GM12878 (cell line): Measurements from ENCODE around the gene UTP14A. TPM values are rescaled to one million over a fixed set of nuclear protein-coding genes. Genes with fewer than 3 reads are reported as not detected.

Source experiments
- ATAC-seq: fragments of 200-7000 bp; cut with Tn5 transposase; 3 replicates; pipeline ENCODE4 v1.9.1; 2020; ENCODE audit warnings: mild to moderate bottlenecking, moderate library complexity
- BruUV-seq: library from RNA; stranded (reverse); fragments of 400-500 nt; replicated peaks from 2 replicates; lab custom pipeline; 2021; lab: Mats Ljungman, UMichigan
- CTCF ChIA-PET: fragments of 300-600 bp; sonication (Branson Sonifier 250); formaldehyde crosslinking; extraction: SDS; loops from one replicate; lab custom pipeline; 2021; ENCODE audit warnings: inconsistent platforms; lab: Yijun Ruan, JAX
- POLR2A ChIA-PET: fragments of 350-600 bp; formaldehyde crosslinking; extraction: SDS; loops from one replicate; lab custom pipeline; 2021; ENCODE audit warnings: inconsistent platforms; lab: Charles Lee
- RAD21 ChIA-PET: fragments of 300-600 bp; sonication (Branson Sonifier 250); formaldehyde crosslinking; loops from one replicate; lab custom pipeline; 2023; ENCODE audit warnings: antibody characterized with exemption; ENCODE audit not compliant: unreplicated experiment; lab: Charles Lee
- SMC1A ChIA-PET: fragments of 300-600 bp; sonication (Branson Sonifier 250); formaldehyde crosslinking; loops from one replicate; lab custom pipeline; 2023; ENCODE audit not compliant: unreplicated experiment, uncharacterized antibody; lab: Charles Lee
- DNase-seq: peaks from one replicate; pipeline ENCODE4 v3.0.0-alpha.2; 2011; ENCODE audit warnings: low read depth, low spot score
- FAIRE-seq: peaks from 3 replicates; lab custom pipeline; 2011; peaks lifted over from hg19 to GRCh38; lab: Jason Lieb, UNC
- H2AFZ ChIP-seq: 2 replicates; pipeline ENCODE4 v1.6.0; 2011; ENCODE audit warnings: low read depth, low read length, control low read depth; ENCODE audit not compliant: control insufficient read depth
- H3K27ac ChIP-seq: 2 replicates; pipeline ENCODE4 v1.5.1; 2011; ENCODE audit warnings: control low read depth; ENCODE audit not compliant: control insufficient read depth, insufficient read depth
- H3K27me3 ChIP-seq, 2 experiments: replicated peaks in 1 of 2; 2 replicates each; pipeline versions ENCODE4 v1.6.0 to v1.6.1; 2011; ENCODE audit warnings: low read length in 1 of 2; ENCODE audit not compliant: control insufficient read depth in 2 of 2, insufficient read depth in 2 of 2
- H3K36me3 ChIP-seq, 2 experiments: 2 replicates each; pipeline ENCODE4 v1.5.1; 2011; ENCODE audit warnings: low read length in 1 of 2; ENCODE audit not compliant: control insufficient read depth in 2 of 2, insufficient read depth in 2 of 2
- H3K4me1 ChIP-seq: 2 replicates; pipeline ENCODE4 v1.6.1; 2011; ENCODE audit warnings: mild to moderate bottlenecking, low read length, moderate library complexity, mixed read lengths; ENCODE audit not compliant: control insufficient read depth, insufficient read depth
- H3K4me2 ChIP-seq: 2 replicates; pipeline ENCODE4 v1.6.0; 2011; ENCODE audit warnings: control low read depth; ENCODE audit not compliant: control insufficient read depth, insufficient read depth
- H3K4me3 ChIP-seq: fragments of 200-600 bp; sonication (generic); 2 replicates; pipeline ENCODE4 v1.5.1; 2016
- H3K79me2 ChIP-seq: 2 replicates; pipeline ENCODE4 v1.6.0; 2011; ENCODE audit warnings: low read length; ENCODE audit not compliant: control insufficient read depth, insufficient read depth
- H3K9ac ChIP-seq: 2 replicates; pipeline ENCODE4 v1.8.0; 2011; ENCODE audit warnings: low read length, control low read depth, mixed read lengths; ENCODE audit not compliant: control insufficient read depth, insufficient read depth
- H3K9me3 ChIP-seq: replicated peaks from 3 replicates; pipeline ENCODE4 v1.5.1; 2011; ENCODE audit warnings: mild to moderate bottlenecking, low read length; ENCODE audit not compliant: control insufficient read depth, insufficient read depth
- H4K20me1 ChIP-seq: 2 replicates; pipeline ENCODE4 v1.6.0; 2011; ENCODE audit not compliant: control insufficient read depth, insufficient read depth
- IKZF1 ChIP-seq: fragments of 450-650 bp; conservative IDR thresholded peaks from 2 replicates; pipeline ENCODE4 v1.6.1; 2017; ENCODE audit warnings: antibody characterized with exemption, mild to moderate bottlenecking
- LARP7 ChIP-seq: fragments of 450-650 bp; IDR thresholded peaks from 2 replicates; pipeline ENCODE4 v1.6.1; 2017; ENCODE audit warnings: mild to moderate bottlenecking
- MEF2B ChIP-seq: fragments of 450-650 bp; IDR thresholded peaks from 2 replicates; pipeline ENCODE4 v1.6.1; 2018; ENCODE audit warnings: mild to moderate bottlenecking, moderate library complexity; ENCODE audit not compliant: partially characterized antibody, poor library complexity, severe bottlenecking
- NFXL1 ChIP-seq: fragments of 450-650 bp; IDR thresholded peaks from 2 replicates; pipeline ENCODE4 v1.6.1; 2017; ENCODE audit warnings: antibody characterized with exemption, mild to moderate bottlenecking, borderline replicate concordance
- PAX8 ChIP-seq: fragments of 450-650 bp; IDR thresholded peaks from 2 replicates; pipeline ENCODE4 v1.6.1; 2017; ENCODE audit warnings: mild to moderate bottlenecking, moderate library complexity
- POLR2A ChIP-seq: IDR thresholded peaks from 2 replicates; pipeline ENCODE4 v1.6.1; 2011; ENCODE audit warnings: low read depth, mild to moderate bottlenecking, low read length
- TBL1XR1 ChIP-seq: IDR thresholded peaks from 2 replicates; pipeline ENCODE4 v1.6.1; 2012; ENCODE audit warnings: low read depth, low read length, improper control_type of control experiment
- TCF12 ChIP-seq: IDR thresholded peaks from 2 replicates; pipeline ENCODE4 v1.6.1; 2011; ENCODE audit warnings: low read depth, mild to moderate bottlenecking, low read length
- YY1 ChIP-seq: IDR thresholded peaks from 2 replicates; pipeline ENCODE4 v1.6.1; 2011; ENCODE audit warnings: low read depth, mild to moderate bottlenecking, low read length
- WGBS: methylation state at CpG from one replicate; pipeline ENCODE4 v1.1.6; 2016; ENCODE audit warnings: low lambda C conversion rate; ENCODE audit not compliant: insufficient replicate concordance, insufficient coverage; ENCODE audit errors: missing lambda C conversion rate; 5-methylcytosine and 5-hydroxymethylcytosine counted together
- in situ Hi-C: fragments of 300-500 bp; cut with MboI; formaldehyde crosslinking; loops from 9 replicates; pipeline ENCODE4 v1.14.3; 2018; ENCODE audit warnings: mixed read lengths
- intact Hi-C: fragments of 100-400 bp; cut with micrococcal nuclease; formaldehyde crosslinking; loops from one replicate; pipeline ENCODE4 v1.14.2; 2022; ENCODE audit not compliant: unreplicated experiment
- polyA plus RNA-seq, 11 experiments: library from polyadenylated mRNA; depleted of rRNA in 4 of 11; unstranded in 6 of 11; stranded (reverse) in 5 of 11; fragments of >200 nt; fragmentation: Nextera tagmentation in 4 of 11; fragmentation: Illumina TruSeq in 1 of 11; extraction: Ambion mirVana in 4 of 11; extraction: Trizol in 1 of 11; gene quantifications; 1 replicate in 1 of 11; 2 replicates in 10 of 11; pipeline versions ENCODE4 v1.2.1 to v1.2.3, GENCODE V29; 2011 to 2016; ENCODE audit warnings: inconsistent platforms in 2 of 11, missing spikeins in 2 of 11, low read depth in 1 of 11
- total RNA-seq, 4 experiments: library from RNA; depleted of rRNA in 3 of 4; stranded (reverse); fragments of >200 nt in 3 of 4; fragmentation: Illumina TruSeq in 1 of 4; extraction: Trizol in 1 of 4; gene quantifications; 2 replicates each; pipeline versions ENCODE4 v1.2.1 to v1.2.3, GENCODE V29; 2013 to 2021

UTP14A gene
- total and polyA plus RNA-seq, 10 of the 15 experiments (the other 5 are each of a cell fraction or from before 2014, with no cell fraction given) = 16.9 to 49.8 (median 31.4) TPM

DNA sequence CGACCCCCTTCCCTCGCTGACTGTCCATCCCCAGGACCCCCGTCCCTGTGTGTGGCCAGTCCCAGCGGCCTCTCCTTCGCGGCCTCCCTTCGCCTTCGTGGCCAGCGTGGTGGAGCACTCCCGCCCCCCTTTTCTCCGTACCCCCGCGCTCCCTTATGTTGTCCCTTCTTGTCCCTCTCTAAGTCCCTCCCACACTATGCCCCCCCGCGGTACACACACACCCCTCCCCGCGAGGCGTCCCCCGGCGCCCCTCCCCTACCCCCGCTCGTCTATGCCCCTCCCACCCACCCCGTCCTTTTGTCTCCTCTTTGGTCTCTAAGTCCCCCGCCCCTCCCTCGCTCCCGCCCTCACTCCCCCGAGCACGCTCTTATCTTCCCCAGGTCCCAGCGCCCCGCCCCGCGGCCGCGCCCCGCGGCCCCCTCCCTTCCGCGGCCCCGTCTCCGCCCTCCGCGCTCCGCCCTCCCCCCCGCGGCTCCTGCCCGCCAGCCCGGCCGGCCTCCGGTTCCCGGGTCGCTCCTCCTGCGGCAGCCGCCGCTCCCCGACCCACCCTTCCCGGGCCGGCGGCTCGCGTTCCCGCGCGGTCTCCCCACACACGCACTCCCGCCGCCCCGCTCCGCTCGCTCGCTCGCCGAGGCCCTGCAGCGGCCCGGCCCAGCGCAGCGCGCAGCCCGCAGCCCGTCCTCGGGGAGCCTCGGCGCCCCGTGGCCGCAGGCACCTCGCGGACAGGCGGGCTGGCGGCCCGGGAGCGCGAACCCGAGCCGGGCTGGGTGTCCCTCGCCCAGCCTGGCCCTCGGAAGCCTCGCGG, 26.3 kb downstream of the UTP14A start:
- peak; percentile 77 for ATAC-seq
- peak overlapping the region; percentile 27; the same call in 1 of the 2 replicates for H3K9ac ChIP-seq
- TF ChIP-seq IKZF1 (peak; percentile 56), POLR2A (peak; percentile 21; the same call in 1 of the 2 replicates), LARP7 (peak; percentile 55; the same call in 1 of the 2 replicates), TBL1XR1 (no peak)
- TF ChIP-seq, all 136 proteins: peak for 3
- BruUV-seq = no TSS peak
- DNase-seq = peak; percentile 38
- Histone ChIP-seq H2AFZ (peak overlapping the region; percentile 65), H3K27me3 (no peaks in the 10 kb centered on the region), H3K79me2 (no peaks in the 10 kb centered on the region), H3K4me1 (no peaks in the 10 kb centered on the region), H4K20me1 (no peaks in the 10 kb centered on the region), H3K27ac (peak overlapping the region; percentile 65; the same call in 1 of the 2 replicates), H3K4me3 (peak overlapping the region; percentile 67; the same call in 1 of the 2 replicates), H3K9me3 (no peaks in the 10 kb centered on the region; the same call in 2 of the 3 replicates), H3K4me2 (peak overlapping the region; percentile 48; the same call in 1 of the 2 replicates), H3K36me3 (no peaks in the 10 kb centered on the region)
- WGBS = 32% methylated on average over 41 of the region's 97 CpGs
- in situ Hi-C loops = no loop called here
- intact Hi-C loops = loop anchor here (10.0 kb wide), 1 partner anchor 243 kb away; the partner anchor contains the start of gene RAB33A
- RAD21 ChIA-PET = interaction anchor here (1.3 to 1.8 kb wide), 3 partner anchors 29 to 150 kb away, joined by 3 to 7 read pairs (median 5); no protein-coding TSS in a partner anchor
- no peak for FAIRE-seq
- SMC1A ChIA-PET = no interaction called here
- CTCF ChIA-PET = no interaction called here
- POLR2A ChIA-PET = interaction anchor here (1.5 kb wide), 2 partner anchors 29 to 92 kb away, joined by 4 to 5 read pairs; no protein-coding TSS in a partner anchor

DNA sequence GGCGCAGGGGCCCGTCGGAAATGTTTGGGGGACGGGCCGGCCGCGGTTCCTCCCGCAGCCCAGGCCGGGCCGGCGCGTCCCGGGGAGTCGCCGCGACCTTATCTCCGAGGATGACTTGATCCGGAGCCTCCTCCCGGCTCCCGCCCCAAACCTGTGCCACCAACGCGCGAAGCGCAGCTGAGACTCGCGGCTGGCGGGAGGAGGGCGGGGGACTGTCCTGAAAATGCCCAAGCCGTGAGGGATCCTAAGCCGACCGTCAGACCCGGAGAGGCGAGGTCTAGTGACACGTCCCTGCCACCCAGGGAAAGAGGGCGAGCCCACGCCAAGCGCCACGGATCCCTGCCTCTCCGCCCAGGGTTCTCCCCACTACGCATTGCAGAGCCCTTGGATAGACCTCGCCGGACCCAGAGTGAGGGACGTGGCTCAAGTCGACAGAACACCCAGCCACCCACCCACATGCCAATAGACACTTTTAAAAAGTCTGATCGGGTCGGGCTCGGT, 26.9 kb downstream of the UTP14A start:
- H4K20me1 ChIP-seq = no peaks in the 10 kb centered on the region
- ChIA-PET RAD21 (no interaction called here), SMC1A (no interaction called here), POLR2A (interaction anchor here (0.6 to 0.7 kb wide), 2 partner anchors 9 to 26 kb away, joined by 3 to 6 read pairs; no protein-coding TSS in a partner anchor), CTCF (no interaction called here)
- 44% methylated on average over 42 of the region's 47 CpGs for WGBS
- TF ChIP-seq NFXL1 (no peak), TCF12 (no peak), PAX8 (no peak), IKZF1 (peak; percentile 22; the same call in 1 of the 2 replicates), LARP7 (0 out of 2 replicates have a peak, but pooled peaks have one; percentile 13), MEF2B (no peak), YY1 (no peak)
- ATAC-seq (no peak), DNase-seq (no peak), FAIRE-seq (no peak)
- BruUV-seq = no TSS peak
- peak overlapping the region; percentile 23; the same call in 1 of the 2 replicates for H2AFZ ChIP-seq
- intact Hi-C loops = loop anchor here (10.0 kb wide), 1 partner anchor 242 kb away; the partner anchor contains the start of gene RAB33A
- H3K27me3 ChIP-seq = no peaks in the 10 kb centered on the region
- peak overlapping the region; percentile 48; the same call in 1 of the 2 replicates for H3K4me2 ChIP-seq
- no peak overlapping the region for H3K9ac ChIP-seq
- in situ Hi-C loops = no loop called here
- no peaks in the 10 kb centered on the region for H3K36me3 ChIP-seq
- H3K9me3 ChIP-seq = no peaks in the 10 kb centered on the region; the same call in 2 of the 3 replicates
- H3K27ac ChIP-seq = no peak overlapping the region
- no peaks in the 10 kb centered on the region for H3K4me1 ChIP-seq
- no peaks in the 10 kb centered on the region for H3K79me2 ChIP-seq
- H3K4me3 ChIP-seq = no peak overlapping the region
